GM08714 (cell line): ENCODE results near the gene RPS21.

Experiments
- H3K4me3 ChIP-seq: fragments of 200-500 bp; sonication (Bioruptor generic); 2 replicates; pipeline ENCODE4 v1.5.1; 2014; ENCODE audit warnings: mild to moderate bottlenecking, low read length, inconsistent platforms
- ZNF274 ChIP-seq: IDR thresholded peaks from 2 replicates; pipeline ENCODE4 v1.6.1; 2012; ENCODE audit warnings: mild to moderate bottlenecking, low read depth, low read length

The RPS21 gene

GRCh38 chr20:62374331-62375152 lies 12.4 kb upstream of the RPS21 start:
- TF ChIP-seq ZNF274: no peak
- no peak overlapping the region for H3K4me3 ChIP-seq

DNA sequence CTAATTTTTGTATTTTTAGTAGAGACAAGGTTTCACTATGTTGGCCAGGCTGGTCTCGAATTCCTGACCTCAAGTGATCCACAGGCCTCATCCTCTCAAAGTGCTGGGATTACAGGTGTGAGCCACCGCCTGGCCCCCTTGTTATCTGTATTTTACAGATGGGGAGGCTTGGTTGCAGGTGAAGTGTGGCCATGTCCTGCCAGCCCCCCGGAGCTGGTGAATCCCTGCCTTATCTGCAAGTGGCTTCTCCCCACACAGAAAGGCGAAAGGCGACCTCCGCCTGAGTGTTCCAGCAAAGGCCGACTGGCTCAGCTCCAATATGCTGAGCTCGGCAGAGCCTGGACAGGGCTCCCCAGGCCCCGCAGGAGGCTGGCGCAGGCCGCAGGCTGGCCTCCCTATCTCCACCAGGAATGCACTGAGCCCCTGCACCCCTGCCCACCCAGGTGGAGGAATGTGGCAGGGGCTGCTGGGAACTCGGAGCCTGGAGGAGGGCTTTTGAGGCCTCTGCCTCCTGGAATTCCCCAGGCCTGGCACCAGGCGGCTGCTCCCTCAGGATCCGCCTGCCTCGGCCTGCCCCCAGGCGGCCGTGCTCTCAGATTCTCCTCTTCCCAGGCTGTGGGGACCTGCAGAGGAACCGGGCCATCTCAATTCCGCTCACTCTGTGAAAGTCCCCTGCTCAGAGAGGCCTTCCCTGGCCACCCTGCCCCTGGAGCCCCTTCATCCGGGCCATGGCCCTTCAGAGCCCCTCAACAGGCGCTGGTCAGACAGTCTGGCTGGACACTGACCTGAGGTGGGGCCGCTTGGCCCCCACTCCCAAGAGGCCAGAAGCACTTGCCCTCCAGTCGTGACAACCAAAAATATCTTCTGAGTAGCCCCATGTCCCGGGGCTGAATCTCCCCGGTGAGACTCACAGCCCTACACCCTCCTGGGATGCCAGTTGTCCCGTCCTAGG lies 10.5 kb upstream of the RPS21 start:
- no peak overlapping the region for H3K4me3 ChIP-seq
- TF ChIP-seq ZNF274: no peak

- H3K4me3 ChIP-seq: no peak overlapping the region
- no peak for TF ChIP-seq ZNF274
Observed at GRCh38 chr20:62377064-62377461, 9.8 kb upstream of the RPS21 start.

GRCh38 chr20:62377615-62378178 lies 9.2 kb upstream of the RPS21 start:
- no peak for TF ChIP-seq ZNF274
- H3K4me3 ChIP-seq: no peak overlapping the region

DNA sequence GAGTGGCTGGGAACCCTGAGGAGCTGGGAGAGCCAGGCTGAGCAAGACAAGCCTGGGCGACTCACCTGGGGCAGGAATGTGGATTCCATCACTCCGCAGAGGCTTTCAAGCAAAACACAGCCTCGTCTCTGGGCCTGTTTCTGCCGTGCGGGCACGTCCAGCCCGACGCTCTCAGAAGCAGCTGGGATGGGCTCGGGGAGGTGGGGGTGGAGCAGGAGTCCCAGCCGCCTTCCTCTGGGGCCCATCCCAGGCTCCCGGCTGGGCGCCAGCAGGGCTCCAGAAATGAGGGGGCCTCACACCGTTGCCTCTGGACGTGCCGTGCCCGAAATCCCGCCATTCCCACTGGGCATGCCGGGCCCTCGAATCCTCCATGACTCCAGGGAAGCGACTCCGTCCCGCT lies 8.7 kb upstream of the RPS21 start:
- no peak for TF ChIP-seq ZNF274
- H3K4me3 ChIP-seq: no peak overlapping the region

DNA sequence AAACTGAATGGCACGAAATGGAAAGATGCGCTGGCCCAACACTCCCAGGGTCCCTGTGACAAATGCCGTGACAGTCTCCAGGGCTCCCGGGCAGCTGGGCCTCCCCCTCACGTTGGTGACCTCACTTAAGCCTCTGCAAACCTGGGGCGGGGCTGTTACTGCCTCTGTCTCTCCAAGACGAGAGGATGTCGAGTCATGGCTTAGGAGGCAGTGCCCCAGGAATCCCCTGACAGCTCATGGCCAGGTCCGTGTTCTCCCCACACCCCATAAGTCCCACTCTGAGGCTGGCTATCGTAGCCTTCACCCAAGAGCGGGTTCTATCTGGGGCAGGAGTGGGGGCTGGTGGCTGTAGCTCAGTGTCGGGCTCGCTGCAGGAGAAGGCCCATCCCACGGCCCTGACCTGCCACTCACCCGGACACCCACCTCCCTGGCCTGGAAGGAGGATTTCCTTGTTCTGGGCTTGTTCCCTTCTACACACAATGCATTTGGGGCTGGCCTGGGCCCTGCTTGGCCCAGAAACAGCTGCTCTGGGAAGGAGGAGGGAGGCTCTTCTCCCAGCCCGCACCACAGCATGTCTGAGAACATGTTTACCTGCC lies 5.6 kb upstream of the RPS21 start:
- no peak overlapping the region for H3K4me3 ChIP-seq
- no peak for TF ChIP-seq ZNF274

DNA sequence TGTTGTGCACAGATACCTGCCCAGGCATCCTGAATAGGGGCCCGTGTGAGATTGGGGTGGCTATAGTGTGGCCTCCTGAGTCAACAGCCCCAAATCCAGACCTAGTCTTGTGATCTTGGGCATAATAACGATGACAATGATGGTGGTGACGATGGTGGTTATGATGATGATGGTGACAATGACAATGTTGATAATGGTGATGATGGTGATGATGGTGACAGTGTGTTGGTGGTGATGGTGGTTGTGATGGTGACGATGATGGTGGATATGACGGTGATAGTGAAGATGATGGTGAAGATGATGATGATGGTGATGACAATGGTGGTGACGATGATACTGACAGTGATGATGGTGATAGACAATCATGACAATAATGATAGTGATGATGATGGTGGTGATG lies 5.1 kb upstream of the RPS21 start:
- no peak overlapping the region for H3K4me3 ChIP-seq
- no peak for TF ChIP-seq ZNF274

DNA sequence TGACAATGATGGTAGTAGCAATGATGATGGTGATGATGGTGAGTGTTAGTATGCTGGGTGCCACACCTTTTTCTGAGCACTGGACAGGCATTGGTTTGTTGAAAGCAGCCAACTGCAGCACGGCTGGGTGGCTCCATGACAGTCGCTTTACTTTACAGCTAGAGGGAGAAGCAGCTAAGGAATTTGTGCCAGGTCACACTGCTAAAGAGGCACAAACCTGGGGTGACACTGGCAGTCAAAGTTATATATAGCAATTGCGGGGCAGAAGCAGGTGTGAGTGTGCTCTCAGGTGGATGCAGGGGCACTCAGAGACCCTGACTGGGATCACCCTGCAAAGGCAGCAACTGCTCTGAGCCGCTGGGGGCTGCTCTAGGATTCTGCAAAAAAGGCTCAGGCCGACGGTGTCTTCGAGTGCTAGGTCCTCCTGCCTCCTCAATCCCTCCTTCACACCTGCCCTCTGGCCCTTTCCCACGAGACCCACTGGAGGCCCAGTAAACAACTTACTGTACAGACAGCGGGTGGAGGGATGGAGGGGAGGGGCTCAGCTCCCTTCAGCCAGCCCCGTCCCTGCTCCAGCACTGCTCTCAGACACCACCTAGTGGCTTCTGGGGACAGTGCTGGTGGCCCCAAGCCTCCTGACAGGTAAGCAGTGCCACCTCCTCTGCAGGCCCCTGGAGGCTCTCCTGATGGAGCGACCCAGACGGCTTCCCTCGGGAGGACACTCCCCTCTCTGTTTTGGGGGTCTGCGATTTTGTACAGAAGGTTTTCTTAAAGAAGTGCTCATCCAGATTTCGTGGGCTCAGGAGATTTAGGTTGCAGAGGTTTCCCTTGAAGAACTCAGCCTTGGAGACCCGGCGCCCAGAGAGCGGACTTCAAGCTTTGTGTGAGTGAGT lies 4.4 kb upstream of the RPS21 start:
- no peak overlapping the region for H3K4me3 ChIP-seq
- no peak for TF ChIP-seq ZNF274

GRCh38 chr20:62387219-62387913 lies 463 bp downstream of the RPS21 start:
- H3K4me3 ChIP-seq: peak overlapping the region; percentile 95
- no peak for TF ChIP-seq ZNF274

DNA sequence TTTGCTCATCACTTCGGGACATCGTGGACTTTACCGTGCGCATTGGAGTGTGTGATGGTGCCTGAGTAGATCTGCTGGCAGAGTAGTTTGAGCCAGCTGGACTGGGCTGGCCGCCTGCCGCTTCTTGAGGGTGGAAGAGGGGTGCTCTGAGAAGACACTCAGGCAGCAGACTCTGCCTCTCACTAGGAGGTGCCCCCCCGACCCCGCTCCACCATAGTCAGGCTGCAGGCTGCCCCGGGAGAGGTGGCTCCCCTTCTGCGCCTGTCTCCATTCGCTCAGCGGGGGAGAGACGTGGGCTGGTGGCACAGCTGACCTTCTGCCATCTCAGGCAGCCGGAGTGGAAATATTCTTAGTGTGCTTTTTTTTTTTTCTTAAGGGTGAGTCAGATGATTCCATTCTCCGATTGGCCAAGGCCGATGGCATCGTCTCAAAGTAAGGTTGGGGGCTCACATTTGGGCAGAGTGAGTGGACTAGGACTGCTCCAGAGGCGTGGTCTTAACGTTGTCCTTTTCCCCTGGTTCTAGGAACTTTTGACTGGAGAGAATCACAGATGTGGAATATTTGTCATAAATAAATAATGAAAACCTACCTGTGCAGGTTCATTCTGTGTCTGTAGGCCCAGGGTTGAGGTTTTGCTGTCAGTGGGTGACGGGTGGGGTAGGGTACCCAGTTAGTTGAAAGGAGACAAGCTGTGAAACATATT lies 1.2 kb downstream of the RPS21 start:
- H3K4me3 ChIP-seq: peak overlapping the region; percentile 95
- no peak for TF ChIP-seq ZNF274

DNA sequence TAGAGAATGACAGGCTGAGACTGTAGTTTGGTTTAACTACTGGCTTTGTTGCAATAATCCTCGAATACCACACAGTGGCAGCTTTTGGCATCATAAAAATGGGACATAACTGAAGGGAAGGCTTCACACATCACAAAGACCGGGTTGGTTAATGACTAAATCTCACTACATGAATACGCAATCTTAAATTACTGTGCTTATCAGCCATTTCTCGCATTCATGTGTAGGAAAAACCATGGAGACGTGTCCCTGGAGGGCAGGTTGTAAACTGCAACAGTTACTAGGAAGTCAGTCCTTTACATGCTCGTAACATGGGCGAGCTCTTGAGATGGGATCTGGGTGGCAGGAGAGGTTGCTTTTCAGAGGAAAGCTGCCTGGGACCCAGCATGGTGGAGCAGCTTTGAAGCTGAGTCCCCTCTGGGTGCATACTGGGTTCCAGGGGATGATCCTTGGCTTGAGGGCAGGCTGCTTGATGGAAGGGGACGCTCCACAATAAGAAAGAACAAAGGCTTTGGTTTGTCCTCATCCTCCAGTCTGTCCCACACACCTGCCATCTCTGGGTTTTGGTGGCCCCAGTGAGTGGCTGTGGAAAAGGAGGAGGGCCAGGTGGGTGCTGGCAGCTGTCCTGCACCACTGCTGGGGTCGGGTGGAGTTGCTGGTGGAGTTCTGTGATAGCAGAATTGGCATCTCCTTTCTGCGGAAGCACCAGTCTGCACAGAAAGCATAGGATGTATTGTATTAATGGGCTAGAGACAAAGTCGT lies 2.1 kb downstream of the RPS21 start:
- TF ChIP-seq ZNF274: no peak
- no peak overlapping the region; the same call in 1 of the 2 replicates for H3K4me3 ChIP-seq
